Jurkat, Clone E6-1 (cell line): Measurements from ENCODE around the gene ST6GALNAC3.

Experiments used
- DNase-seq: peaks from one replicate; pipeline ENCODE4 v3.0.0-alpha.2; 2011; ENCODE audit warnings: low read depth, low spot score
- H3K4me3 ChIP-seq: 2 replicates; pipeline ENCODE4 v1.5.1; 2011; ENCODE audit warnings: mild to moderate bottlenecking, low read length, control low read depth, moderate library complexity

ST6GALNAC3 gene

DNA sequence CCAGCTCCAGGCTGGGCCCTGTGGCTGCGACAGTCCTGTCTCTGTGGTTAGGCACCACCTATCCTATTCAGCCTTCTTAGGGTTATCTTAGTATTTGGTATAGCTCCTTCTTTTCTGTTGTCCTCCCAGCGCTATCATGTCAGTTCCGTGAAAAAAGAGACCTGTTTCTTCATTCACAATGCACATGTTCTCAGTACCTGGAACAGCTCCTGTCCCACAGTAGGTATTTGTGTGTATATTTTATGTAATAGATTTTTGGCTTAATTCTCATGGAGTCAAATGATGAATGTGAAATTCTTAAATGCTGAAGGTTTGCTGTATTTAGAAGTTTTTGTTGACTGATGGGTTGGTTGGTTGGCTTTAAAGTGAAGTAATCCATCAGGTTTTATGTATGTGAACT lies 279.7 kb downstream of the ST6GALNAC3 start:
- DNase-seq = no peak
- H3K4me3 ChIP-seq = no peak overlapping the region

DNA sequence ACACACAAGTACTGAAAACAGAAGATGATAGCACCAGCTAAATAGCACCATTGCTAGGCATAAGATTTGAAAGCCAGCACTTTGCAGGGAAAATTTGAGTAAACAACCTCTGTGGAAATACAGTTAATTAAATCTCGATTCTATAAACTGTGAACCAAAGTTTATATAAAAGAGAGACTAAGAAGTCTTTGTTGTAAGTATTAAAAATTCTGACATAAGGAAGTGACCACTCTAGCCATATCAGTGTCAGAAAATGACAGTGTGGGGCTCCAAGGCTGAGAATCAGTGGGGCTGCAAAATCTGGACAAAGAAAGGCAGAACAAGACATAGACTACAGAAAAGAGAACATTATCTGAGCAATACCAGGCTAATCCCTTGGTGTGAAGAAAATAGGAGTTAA lies 292.2 kb downstream of the ST6GALNAC3 start:
- DNase-seq = no peak
- H3K4me3 ChIP-seq = no peak overlapping the region

DNA sequence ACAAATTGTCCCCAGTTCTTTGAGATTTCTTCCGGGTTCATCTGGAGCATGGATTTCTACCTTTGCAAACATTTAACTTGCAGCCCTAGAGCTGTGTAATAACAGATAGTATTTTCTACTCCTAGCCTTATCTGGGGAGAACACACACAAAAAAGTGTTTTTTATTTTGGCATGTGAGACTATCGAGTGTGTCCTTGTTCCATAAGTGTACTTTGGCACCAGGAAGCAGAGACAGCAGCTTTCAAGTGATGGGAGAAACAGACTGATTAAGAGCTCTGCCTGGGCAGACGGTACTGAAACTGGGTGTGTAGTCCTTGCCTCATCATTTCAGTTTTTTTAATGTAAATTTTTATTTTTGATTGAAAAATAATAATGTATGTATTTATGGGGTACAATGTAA lies 297.4 kb downstream of the ST6GALNAC3 start:
- no peak overlapping the region for H3K4me3 ChIP-seq
- DNase-seq = no peak

DNA sequence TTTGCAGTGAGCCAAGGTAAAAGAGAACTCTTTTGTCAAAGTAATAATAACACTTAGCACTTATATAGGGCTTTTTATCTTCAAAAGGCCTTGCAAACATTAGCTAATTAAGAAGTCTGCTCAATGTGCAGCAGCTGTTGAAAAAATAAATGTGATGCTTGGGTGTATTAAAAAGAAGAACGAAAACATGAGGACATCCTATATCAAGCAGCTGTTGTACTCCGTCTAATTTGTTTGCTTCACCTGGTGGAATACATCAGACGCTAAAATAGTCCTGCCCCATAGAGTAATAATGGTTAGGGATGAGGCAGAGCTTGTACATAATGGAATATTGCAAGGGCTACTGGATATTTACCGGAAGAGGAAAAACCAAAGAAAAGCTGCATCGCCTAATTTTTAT lies 299.5 kb downstream of the ST6GALNAC3 start:
- DNase-seq = no peak
- no peak overlapping the region for H3K4me3 ChIP-seq

DNA sequence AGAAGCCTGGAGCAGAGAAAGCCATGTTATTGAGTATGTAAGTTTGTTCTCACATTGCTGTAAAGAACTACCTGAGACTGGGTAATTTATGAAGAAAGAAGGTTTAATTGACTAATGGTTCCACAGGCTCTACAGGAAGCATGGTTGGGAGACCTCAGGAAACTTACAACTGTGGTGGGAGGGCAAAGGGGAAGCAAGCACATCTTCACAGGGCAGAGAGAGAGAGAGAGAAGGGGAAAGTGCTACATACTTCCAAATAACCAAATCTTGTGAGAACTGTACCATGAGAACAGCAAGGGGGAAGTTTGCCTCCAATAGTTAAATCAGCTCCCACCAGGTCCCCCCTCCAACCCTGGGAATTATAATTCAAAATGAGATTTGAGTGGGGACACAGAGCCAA lies 302.7 kb downstream of the ST6GALNAC3 start:
- DNase-seq = no peak
- H3K4me3 ChIP-seq = no peak overlapping the region

DNA sequence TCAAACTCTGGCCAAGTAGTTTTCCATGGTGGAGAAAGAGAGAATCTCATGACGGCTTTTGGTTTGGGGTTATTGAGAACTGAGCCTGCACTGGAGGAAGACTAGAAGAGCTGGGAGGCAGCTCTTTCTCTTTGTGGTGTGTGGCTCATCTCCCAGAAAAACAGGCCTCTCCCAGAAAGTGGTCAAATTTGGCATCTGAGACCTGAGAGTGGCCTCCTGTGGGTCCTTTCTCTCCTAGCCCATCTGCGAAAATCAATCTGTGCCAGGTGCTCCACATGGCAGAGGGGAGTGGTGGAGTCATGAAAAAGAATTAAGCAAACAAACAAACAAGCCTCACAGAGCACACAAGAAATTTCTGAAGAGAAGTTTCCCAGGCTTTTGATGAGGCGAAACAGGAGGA lies 305.0 kb downstream of the ST6GALNAC3 start:
- no peak for DNase-seq
- H3K4me3 ChIP-seq = no peak overlapping the region

DNA sequence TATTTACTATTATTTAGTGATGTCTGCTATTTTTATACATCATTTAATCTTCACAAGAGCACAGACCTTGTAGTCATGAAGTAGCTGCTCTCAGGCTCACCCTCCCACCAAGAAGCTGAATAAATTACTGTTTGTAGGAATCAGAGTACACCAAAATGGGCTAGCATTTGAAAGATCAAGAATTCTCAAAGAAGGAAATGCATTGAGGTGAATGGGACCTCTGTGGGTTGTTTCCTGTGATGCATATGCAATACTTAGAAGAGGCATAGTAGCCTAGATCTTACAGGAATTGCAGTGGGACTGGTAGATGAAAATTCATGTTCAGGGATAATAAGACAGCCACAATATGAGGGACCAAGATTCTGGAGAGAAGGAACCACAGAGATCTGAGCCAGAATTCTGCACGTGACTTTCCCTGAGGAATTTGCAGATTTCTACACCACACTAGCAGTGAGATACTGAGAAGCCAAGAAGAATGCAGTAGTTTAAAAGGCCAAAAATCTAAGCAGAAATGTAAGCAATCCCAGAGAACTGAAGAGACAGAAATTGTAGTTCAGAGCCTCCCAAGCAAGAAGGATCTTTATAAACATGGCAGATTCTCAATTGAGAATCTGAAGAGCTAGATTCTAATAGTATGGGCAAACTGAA lies 307.0 kb downstream of the ST6GALNAC3 start:
- no peak for DNase-seq

DNA sequence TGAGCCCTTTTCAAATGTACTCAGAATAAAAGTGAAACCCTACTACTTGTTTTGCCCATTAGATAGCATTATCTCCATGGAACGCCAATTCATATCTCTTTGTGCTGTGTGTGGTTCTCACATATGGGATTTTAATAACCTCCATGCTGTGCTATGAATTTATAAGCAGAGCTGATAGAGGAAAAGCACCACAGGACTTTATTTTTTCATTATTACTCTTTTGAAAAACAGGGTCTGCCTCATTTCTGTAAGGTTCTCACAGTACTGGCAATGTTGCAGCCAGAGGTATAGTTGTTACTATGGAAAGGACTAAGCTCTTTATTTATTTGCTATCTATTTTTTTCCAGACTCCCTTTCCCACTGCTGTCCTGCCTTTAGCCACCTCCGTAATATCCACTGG lies 313.7 kb downstream of the ST6GALNAC3 start:
- DNase-seq = no peak
- no peak overlapping the region for H3K4me3 ChIP-seq

More for the DNA sequence above, 307.0 kb downstream of the ST6GALNAC3 start:
- H3K4me3 ChIP-seq = no peak overlapping the region

DNA sequence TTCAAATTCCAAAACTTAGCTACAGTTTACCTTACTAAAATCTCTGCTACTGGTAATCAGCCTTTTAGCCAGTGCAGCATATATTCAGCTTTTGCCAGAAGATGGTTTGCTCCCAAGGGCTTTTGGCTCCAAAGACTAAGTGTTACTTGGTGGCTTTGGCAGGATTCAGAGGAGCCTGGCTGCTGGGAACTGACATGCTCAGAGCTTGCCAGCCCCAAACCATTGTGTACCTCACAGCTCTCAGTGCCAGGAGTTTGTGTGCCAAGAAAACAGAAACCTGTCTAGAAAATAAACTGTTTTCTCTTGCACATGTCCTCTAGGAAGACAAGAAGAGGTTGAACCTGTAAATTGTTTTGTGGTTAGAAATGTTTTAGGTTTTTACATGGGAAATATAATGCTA lies 315.9 kb downstream of the ST6GALNAC3 start:
- no peak for DNase-seq
- no peak overlapping the region for H3K4me3 ChIP-seq

DNA sequence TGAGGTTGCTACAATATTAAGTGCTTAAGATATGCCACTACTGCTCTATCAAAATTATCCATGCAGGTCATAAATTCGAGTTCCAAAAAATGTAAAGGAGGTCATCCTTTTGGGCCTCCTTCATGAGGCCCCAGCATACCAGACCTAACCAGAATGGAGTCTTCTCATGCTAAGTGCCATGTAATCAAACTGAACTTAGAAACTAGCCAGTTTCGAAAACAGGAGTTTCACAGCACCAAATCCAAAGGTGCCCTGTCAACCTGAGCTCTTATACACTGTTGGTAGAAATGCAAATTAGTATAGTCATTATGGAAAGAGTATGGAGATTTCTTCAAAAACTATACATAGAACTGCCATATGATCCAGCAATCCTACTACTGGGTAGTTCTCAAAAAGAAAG lies 320.5 kb downstream of the ST6GALNAC3 start:
- no peak overlapping the region for H3K4me3 ChIP-seq
- DNase-seq = no peak

DNA sequence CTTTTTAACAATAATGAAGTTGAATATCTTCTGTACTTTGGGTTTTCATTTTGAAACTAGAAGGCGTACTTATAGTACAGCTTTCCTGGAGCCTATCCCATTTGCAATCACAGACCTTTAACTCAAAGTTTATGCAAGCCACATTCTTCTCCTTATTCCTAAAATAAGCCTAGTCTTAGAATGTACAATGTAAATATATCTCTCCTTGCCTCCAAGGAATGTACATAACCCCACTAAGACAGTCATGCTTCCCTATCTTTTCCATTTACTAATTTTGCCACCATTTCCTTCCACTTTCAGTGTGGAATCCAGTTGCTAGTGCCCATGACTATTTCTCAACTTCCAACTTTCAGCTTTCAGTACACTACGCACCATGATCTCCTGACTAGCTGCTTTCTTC lies 327.6 kb downstream of the ST6GALNAC3 start:
- no peak for DNase-seq

DNA sequence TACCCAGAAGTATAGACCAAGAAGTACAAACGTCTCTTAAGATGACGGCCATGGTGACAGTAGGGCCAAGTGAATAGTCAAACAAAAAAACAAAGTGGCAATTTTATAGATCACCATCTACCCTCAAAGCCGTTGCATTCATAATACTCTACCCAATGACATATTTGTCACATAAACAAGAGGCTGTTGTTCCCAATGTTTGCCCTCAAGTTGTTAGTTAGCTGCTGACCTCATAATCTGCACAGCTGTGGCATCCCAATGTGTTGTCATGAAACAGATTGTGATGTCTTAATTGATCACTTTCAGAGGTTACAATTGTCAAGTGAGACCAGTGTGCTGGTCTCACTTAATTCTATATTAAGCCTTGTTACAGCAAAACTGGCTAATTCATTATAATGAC lies 333.8 kb downstream of the ST6GALNAC3 start:
- H3K4me3 ChIP-seq = no peak overlapping the region
- no peak for DNase-seq

More for the DNA sequence above, 327.6 kb downstream of the ST6GALNAC3 start:
- no peak overlapping the region for H3K4me3 ChIP-seq

DNA sequence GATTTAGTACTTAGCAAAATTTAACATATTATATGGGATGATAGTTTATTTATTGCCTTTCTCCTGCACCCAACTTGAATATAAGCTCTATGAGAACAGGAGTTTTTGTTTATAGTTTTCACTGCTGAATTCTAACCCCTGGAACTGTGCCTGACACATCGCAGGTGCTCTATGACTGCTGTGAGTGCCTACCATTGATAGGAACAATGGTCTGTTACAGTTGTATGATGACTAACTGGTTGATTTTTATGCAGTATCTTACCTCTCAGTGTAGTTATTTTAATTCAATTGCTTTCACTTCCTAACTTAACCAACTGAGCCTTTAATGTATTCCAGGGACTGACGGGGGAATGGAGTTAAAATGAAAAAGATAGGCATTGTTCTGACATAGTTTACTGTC lies 336.0 kb downstream of the ST6GALNAC3 start:
- no peak for DNase-seq
- H3K4me3 ChIP-seq = no peak overlapping the region

DNA sequence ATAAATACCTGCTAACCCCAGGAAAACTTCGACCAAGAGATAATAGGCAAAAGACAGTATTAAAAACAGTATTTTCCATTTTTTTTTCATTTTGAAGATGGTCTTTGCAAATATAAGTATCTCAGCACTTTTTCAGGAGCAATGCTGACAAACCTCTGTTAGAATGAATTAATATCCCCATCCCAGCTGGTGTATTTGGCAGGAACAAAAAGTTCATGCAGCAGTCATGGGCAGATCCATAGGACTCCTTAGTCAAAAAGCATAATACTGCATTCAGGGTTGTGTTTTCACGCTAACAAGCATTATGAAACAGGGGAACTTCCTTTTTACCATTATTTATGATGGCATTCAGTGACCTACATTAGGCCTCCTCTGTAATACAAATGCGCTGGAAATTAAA lies 344.0 kb downstream of the ST6GALNAC3 start:
- no peak overlapping the region for H3K4me3 ChIP-seq
- no peak for DNase-seq

DNA sequence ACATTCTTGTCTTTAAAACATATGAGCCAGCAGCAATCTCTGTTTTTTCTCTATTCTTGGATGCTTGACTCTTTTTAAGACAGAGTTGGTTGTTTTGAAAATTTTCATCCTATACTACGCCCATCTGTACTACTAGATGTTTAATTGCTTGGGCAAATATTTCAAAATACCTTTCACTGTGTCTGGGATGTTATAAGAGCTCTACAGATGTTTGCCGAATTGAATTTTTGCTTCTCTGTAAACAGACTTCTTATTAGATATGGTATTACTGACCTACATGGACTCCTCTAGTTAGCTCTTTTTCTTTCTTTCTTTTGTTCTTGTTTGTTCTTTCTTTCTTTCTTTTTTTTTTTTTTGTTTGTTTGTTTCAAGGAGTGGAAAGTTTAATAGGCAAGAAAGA lies 345.1 kb downstream of the ST6GALNAC3 start:
- DNase-seq = no peak
- H3K4me3 ChIP-seq = no peak overlapping the region

DNA sequence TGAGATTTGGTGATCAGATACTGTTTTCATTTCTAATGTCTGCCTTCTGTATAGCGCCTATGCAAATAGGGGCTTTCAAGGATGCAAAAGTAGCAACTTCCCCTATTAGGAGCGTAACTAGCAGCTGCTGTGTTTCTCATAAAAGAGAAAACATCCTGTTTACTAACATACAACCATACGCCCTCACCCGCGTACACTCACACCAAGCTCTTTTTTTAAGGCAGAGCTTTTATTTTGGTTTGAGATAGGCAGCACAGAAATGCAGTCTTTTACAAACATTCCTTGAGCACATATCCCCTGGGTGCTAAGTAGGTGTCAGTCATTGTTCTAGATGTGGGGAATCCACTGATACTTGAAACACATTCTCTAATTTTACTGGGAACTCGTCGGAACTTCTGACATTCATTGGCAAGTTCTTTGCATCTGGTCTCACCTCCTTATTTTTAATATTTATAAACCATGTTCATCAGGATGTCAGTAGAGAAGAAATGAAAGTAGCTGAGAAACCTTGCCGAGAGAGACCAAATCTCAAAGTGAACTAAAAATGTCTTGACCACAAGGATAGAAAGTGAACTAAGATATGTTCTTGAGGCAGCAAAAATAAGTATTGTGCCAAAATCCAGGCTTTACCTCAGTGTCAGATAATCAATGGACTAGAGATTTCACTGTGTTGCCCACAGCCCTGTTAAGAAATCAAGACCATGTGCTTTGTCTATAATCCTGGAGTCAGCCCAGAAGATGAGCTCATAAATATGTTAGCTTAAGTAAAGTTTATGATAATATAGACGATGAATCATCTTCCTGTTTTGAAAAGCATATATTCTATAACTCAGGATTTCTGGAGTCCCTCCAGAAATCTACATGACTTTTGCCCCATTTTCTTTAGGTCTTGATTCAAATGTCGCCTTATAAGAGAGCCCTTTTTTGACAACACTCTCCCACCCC lies 350.9 kb downstream of the ST6GALNAC3 start:
- DNase-seq = no peak
- no peak overlapping the region for H3K4me3 ChIP-seq

DNA sequence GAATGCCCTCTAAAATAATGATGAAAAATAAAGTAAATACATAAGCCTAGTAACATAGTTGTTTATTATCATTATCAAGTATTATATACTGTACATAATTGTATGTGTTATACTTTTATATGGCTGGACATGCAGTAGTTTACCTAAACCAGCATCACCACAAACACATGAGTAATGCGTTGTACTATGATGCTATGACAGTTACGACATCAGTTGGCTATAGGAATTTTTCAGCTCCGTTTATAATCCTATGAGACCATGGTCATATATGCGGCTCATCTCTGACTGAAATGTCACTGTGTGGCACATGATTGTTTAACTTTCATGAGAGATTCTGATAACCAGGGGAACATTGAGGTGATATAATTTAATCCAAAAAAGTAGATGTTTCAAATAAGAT lies 352.1 kb downstream of the ST6GALNAC3 start:
- no peak overlapping the region for H3K4me3 ChIP-seq
- DNase-seq = no peak

DNA sequence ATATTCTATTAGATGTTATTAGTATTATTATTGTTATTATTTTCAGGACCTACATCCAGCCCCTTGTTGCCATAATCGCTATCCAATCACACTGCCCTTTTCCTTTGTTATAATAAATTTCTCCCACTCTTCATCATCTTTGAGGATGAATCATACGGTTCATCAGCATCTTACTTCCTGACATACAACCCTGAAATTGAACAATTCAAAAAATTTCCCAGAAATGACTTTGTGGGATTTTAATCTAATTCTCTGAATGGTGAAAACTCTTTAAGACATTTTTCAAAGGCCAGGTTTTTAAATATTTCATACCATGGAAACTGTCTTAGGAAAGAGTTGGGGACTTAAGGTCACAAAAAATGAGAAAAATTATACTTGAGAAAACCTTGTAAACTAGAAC lies 353.5 kb downstream of the ST6GALNAC3 start:
- DNase-seq = no peak
- H3K4me3 ChIP-seq = no peak overlapping the region

DNA sequence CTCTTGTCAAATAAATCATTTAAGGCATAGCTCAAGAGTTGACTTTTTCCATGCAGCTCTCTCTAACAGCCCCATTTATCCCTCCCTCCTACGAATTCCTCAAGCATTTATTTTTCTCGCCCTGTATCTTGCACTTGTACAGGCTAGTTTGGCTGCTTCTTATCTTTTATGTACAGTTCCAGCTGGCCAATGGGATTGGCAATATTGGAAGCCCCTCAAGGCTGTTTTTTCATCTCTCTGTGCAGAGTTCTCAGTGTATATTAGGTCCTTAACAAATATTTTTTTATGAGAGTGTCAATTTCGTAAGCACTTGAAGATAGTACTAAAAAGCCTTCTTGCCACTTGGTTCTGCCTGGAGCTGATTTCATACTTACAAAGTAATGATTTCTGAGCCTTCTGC lies 356.0 kb downstream of the ST6GALNAC3 start:
- no peak overlapping the region for H3K4me3 ChIP-seq
- no peak for DNase-seq

DNA sequence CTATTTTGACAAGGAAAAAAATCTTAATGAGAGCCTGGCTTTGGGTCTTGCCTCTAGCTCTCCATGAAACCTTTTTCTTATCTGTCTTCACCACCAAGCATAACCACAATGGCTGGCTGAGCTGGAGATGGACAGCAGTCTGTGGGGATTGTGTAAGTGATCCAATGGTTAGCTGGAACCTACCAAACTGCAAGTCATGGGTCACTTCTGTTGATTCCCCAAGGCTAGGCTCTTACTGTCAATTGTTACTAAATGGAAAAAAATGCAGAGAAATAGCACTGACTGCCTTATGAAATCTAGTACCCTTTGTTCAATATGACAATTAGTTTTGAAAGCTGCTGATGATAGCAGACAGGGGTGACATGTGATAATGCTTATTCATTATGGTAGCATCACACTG lies 359.0 kb downstream of the ST6GALNAC3 start:
- no peak for DNase-seq
- no peak overlapping the region for H3K4me3 ChIP-seq

DNA sequence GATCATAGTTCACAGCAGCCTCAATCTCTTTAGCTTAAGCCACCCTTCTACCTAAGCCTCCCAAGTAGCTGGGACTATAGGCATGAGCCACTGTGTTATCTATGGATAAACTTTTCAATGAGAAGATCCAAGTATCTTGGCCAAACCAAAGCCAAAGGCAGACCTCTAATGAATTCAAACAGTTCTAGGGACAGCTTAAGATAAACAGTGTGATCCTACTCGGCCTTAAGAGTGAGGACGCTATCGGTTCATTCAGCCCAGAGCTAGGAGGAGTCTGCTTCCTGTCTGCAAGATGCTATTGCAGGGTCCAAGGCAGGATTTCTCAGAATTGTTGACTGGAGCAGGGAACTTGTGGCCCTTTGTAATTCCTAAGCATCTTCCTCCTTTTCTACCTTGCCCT lies 368.7 kb downstream of the ST6GALNAC3 start:
- no peak for DNase-seq

More for the DNA sequence above, 368.7 kb downstream of the ST6GALNAC3 start:
- no peak overlapping the region for H3K4me3 ChIP-seq
